HL-60 (cell line): ENCODE measurements around the gene CDH2.

ENCODE experiments used
- DNase-seq, 2 experiments: peaks; one replicate each; pipeline ENCODE4 v3.0.0-alpha.2; 2010 to 2020; ENCODE audit warnings: low read depth in 1 of 2, low spot score in 1 of 2
- H3K27ac ChIP-seq: fragments of 250-450 bp; sonication (Bioruptor Pico); replicated peaks from 2 replicates; pipeline ENCODE4 v1.5.1; 2020; ENCODE audit warnings: mild to moderate bottlenecking, moderate library complexity
- H3K27me3 ChIP-seq: fragments of 250-450 bp; sonication (Bioruptor Pico); 2 replicates; pipeline ENCODE4 v1.5.1; 2021; ENCODE audit warnings: mild to moderate bottlenecking, moderate library complexity; ENCODE audit not compliant: insufficient read depth, poor library complexity, severe bottlenecking
- H3K4me3 ChIP-seq: replicated peaks from 2 replicates; pipeline ENCODE4 v1.5.1; 2011; ENCODE audit warnings: mild to moderate bottlenecking, control low read depth, low read length; ENCODE audit not compliant: insufficient read depth
- GABPA ChIP-seq: IDR thresholded peaks from 2 replicates; pipeline ENCODE4 v1.6.1; 2012; ENCODE audit warnings: low read depth
- POLR2AphosphoS5 ChIP-seq: IDR thresholded peaks from 2 replicates; pipeline ENCODE4 v1.6.1; 2012; ENCODE audit warnings: low read depth
- SPI1 ChIP-seq: IDR thresholded peaks from 2 replicates; pipeline ENCODE4 v1.6.1; 2012; ENCODE audit warnings: low read depth, mild to moderate bottlenecking, borderline replicate concordance
- TF ChIP-seq, protein P1 (sequence below): IDR thresholded peaks from one replicate; pipeline ENCODE4 v1.5.1; 2011; ENCODE audit warnings: low read length, control low read depth, inconsistent platforms; ENCODE audit not compliant: insufficient read depth
- TF ChIP-seq, protein P2 (sequence below): IDR thresholded peaks from 2 replicates; pipeline ENCODE4 v1.6.1; 2012; ENCODE audit warnings: low read depth; ENCODE audit not compliant: insufficient replicate concordance

Gene CDH2

DNA sequence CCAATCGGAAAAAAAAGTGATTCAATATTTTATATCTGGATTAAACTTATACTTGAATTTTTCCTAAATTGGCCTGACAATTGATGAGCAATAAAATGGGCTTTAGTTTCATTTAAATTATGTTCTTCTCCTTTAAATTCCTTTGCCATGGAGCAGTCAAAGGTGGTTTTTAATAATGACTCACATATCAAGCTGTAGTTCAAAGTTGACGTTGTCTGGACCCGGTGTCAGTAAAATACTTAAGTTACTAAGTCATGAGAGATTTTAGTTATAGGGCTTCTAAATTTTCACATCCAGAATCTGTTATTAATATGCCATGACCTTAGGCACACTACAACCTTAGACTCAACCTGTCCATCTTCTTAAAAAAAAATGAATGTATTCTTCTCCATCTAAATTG is 62.5 kb downstream of the CDH2 start:
- Histone ChIP-seq H3K4me3 (no peak overlapping the region), H3K27ac (no peak overlapping the region), H3K27me3 (no peaks in the 10 kb centered on the region)
- no peak for TF ChIP-seq SPI1
- TF ChIP-seq GABPA = no peak
- no peak for DNase-seq

DNA sequence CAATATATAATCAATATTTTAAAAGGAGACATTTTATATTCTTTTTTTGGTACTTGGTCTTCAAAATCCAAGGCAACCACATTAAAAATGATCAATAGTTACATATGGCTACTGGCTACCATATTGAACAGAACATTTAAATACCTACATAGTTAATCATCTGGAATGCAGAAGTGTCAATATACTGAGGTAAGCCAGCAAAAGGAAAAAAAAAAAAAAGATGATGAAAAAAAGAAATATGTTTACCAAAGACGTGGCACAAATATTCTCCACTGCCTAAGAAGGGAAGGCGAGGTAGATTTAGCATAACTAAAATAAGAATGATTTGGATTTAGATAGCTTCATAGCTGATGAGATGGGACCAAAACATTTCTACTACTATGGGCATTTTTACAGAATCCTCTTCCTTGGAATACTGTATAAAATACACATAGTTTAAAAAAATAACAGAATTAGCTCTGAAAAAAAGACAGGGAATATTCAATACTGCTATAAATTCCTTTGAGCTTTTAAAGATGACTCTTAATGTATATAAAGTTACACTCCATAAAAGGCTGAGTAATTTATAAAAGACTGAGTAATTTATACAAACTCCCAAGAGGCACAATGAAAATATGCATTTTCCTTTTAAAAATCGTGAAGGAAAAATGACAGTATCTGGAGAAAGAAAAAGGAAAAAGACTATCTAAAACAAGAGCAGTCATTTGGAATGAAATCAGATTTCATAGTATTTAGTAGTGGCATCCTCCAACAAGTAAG is 63.5 kb downstream of the CDH2 start:
- H3K4me3 ChIP-seq = no peak overlapping the region
- no peak overlapping the region for H3K27ac ChIP-seq
- TF ChIP-seq, protein P1, sequence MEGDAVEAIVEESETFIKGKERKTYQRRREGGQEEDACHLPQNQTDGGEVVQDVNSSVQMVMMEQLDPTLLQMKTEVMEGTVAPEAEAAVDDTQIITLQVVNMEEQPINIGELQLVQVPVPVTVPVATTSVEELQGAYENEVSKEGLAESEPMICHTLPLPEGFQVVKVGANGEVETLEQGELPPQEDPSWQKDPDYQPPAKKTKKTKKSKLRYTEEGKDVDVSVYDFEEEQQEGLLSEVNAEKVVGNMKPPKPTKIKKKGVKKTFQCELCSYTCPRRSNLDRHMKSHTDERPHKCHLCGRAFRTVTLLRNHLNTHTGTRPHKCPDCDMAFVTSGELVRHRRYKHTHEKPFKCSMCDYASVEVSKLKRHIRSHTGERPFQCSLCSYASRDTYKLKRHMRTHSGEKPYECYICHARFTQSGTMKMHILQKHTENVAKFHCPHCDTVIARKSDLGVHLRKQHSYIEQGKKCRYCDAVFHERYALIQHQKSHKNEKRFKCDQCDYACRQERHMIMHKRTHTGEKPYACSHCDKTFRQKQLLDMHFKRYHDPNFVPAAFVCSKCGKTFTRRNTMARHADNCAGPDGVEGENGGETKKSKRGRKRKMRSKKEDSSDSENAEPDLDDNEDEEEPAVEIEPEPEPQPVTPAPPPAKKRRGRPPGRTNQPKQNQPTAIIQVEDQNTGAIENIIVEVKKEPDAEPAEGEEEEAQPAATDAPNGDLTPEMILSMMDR = no peak
- TF ChIP-seq SPI1 (no peak), POLR2AphosphoS5 (no peak), GABPA (no peak)
- TF ChIP-seq, protein P2, sequence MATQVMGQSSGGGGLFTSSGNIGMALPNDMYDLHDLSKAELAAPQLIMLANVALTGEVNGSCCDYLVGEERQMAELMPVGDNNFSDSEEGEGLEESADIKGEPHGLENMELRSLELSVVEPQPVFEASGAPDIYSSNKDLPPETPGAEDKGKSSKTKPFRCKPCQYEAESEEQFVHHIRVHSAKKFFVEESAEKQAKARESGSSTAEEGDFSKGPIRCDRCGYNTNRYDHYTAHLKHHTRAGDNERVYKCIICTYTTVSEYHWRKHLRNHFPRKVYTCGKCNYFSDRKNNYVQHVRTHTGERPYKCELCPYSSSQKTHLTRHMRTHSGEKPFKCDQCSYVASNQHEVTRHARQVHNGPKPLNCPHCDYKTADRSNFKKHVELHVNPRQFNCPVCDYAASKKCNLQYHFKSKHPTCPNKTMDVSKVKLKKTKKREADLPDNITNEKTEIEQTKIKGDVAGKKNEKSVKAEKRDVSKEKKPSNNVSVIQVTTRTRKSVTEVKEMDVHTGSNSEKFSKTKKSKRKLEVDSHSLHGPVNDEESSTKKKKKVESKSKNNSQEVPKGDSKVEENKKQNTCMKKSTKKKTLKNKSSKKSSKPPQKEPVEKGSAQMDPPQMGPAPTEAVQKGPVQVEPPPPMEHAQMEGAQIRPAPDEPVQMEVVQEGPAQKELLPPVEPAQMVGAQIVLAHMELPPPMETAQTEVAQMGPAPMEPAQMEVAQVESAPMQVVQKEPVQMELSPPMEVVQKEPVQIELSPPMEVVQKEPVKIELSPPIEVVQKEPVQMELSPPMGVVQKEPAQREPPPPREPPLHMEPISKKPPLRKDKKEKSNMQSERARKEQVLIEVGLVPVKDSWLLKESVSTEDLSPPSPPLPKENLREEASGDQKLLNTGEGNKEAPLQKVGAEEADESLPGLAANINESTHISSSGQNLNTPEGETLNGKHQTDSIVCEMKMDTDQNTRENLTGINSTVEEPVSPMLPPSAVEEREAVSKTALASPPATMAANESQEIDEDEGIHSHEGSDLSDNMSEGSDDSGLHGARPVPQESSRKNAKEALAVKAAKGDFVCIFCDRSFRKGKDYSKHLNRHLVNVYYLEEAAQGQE = no peak
- no peaks in the 10 kb centered on the region for H3K27me3 ChIP-seq
- no peak for DNase-seq

DNA sequence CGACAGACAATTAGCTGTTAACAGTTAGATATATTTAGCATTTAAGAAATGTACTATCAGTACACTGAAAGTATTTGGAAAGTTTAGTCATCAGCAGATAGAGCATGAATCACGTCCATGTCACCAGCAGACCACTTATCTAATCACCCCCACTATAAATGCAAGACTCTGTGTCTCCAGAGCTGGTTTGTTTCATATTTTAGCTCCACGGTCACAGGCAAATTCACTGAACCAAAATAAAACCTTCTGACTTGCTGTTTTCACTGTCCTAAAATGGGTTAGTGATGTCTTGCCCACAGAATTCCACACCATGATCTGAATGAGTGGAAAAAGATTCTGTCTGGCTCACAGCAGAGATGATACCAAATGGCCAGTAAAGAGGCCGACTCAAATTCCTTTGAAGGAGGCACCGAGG is 64.9 kb downstream of the CDH2 start:
- TF ChIP-seq GABPA (no peak), SPI1 (no peak)
- TF ChIP-seq, protein P2 = no peak
- no peaks in the 10 kb centered on the region for H3K27me3 ChIP-seq
- no peak overlapping the region for H3K4me3 ChIP-seq
- no peak for DNase-seq
- H3K27ac ChIP-seq = no peak overlapping the region

DNA sequence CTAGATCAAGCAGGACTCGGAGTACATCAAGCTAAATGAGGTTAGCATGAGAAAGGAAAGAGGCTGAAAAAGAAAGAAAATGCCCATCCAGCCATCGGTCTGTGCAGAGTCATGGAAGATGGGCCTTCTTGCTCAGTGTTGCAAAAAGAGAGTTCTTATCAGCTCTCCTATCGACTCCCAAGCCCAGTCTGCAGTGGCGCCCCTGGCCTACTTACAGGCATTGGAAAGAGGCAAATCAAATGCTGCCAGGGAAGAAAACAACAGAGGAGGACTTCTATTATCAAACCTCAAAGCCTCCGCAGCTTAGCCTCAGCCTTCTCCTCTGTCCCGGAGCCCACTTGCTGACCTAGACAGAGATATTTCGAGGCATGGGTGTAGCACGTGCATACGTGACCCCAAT is 66.0 kb downstream of the CDH2 start:
- TF ChIP-seq, protein P2 = no peak
- TF ChIP-seq GABPA (no peak), SPI1 (no peak), POLR2AphosphoS5 (no peak)
- TF ChIP-seq, protein P1 = no peak
- no peak overlapping the region for H3K27ac ChIP-seq

More for the DNA sequence above, 66.0 kb downstream of the CDH2 start:
- no peak for DNase-seq
- H3K27me3 ChIP-seq = no peaks in the 10 kb centered on the region
- no peak overlapping the region for H3K4me3 ChIP-seq
